ENCODE measurements around the gene PIP4K2B.
A peak's percentile ranks its signal among the peaks of the same experiment; 100 is the strongest.

Gene PIP4K2B

GRCh38 chr17:38753071-38753506 lies 46.3 kb downstream of the PIP4K2B start:
- peaks cover 26% of the 10 kb centered on the region for H3K27me3 ChIP-seq (ENCODE audit: insufficient read depth, poor library complexity, severe bottlenecking)
- peak overlapping the region; percentile 80 for H3K27ac ChIP-seq (replicated peaks)
- H3K4me3 ChIP-seq (replicated peaks; ENCODE audit: insufficient read depth, low read length): peak overlapping the region; percentile 99
- DNase-seq (ENCODE audit: low read depth in 1 of 2, low spot score in 1 of 2): no peak
- no peak for TF ChIP-seq POLR2AphosphoS5 (IDR thresholded peaks at IDR 0.05; ENCODE audit: low read depth)
- no peak for TF ChIP-seq GABPA (IDR thresholded peaks at IDR 0.05; ENCODE audit: low read depth)
- no peak for TF ChIP-seq SPI1 (IDR thresholded peaks at IDR 0.05; ENCODE audit: borderline replicate concordance, low read depth)
- no peak for TF ChIP-seq REST (IDR thresholded peaks at IDR 0.05; ENCODE audit: insufficient replicate concordance, low read depth)
- TF ChIP-seq CTCF (IDR thresholded peaks at IDR 0.05; ENCODE audit: insufficient read depth, low read length): no peak

GRCh38 chr17:38752308-38753070 lies 46.9 kb downstream of the PIP4K2B start, which contains the start of gene PSMB3:
PSMB3 (plus strand) TSS chr17:38752741; CDS start chr17:38752827, 86 bp downstream.
- H3K4me3 ChIP-seq (replicated peaks; ENCODE audit: insufficient read depth, low read length): peak within 1 kb of the TSS; percentile 99
- DNase-seq (ENCODE audit: low read depth in 1 of 2, low spot score in 1 of 2): peak; percentile 100
- H3K27me3 ChIP-seq (ENCODE audit: insufficient read depth, poor library complexity, severe bottlenecking): peaks cover 30% of the 10 kb centered on the region
- H3K27ac ChIP-seq (replicated peaks): peak within 1 kb of the TSS; percentile 80
- peak; percentile 50; the same call in 1 of the 2 replicates for TF ChIP-seq POLR2AphosphoS5 (IDR thresholded peaks at IDR 0.05; ENCODE audit: low read depth)
- peak; percentile 74 for TF ChIP-seq GABPA (IDR thresholded peaks at IDR 0.05; ENCODE audit: low read depth)
- no peak for TF ChIP-seq REST (IDR thresholded peaks at IDR 0.05; ENCODE audit: insufficient replicate concordance, low read depth)
- TF ChIP-seq CTCF (IDR thresholded peaks at IDR 0.05; ENCODE audit: insufficient read depth, low read length): no peak
- peak; percentile 100 for TF ChIP-seq SPI1 (IDR thresholded peaks at IDR 0.05; ENCODE audit: borderline replicate concordance, low read depth)

GRCh38 chr17:38751808-38752307 lies 47.5 kb downstream of the PIP4K2B start:
- TF ChIP-seq POLR2AphosphoS5 (IDR thresholded peaks at IDR 0.05; ENCODE audit: low read depth): no peak
- no peak for TF ChIP-seq REST (IDR thresholded peaks at IDR 0.05; ENCODE audit: insufficient replicate concordance, low read depth)
- no peak for TF ChIP-seq SPI1 (IDR thresholded peaks at IDR 0.05; ENCODE audit: borderline replicate concordance, low read depth)
- no peak for TF ChIP-seq GABPA (IDR thresholded peaks at IDR 0.05; ENCODE audit: low read depth)
- TF ChIP-seq CTCF (IDR thresholded peaks at IDR 0.05; ENCODE audit: insufficient read depth, low read length): no peak
- H3K27ac ChIP-seq (replicated peaks): peak overlapping the region; percentile 80
- H3K4me3 ChIP-seq (replicated peaks; ENCODE audit: insufficient read depth, low read length): peak overlapping the region; percentile 70
- DNase-seq (ENCODE audit: low read depth in 1 of 2, low spot score in 1 of 2): peak; percentile 72 to 76
- peaks cover 34% of the 10 kb centered on the region for H3K27me3 ChIP-seq (ENCODE audit: insufficient read depth, poor library complexity, severe bottlenecking)
